NCI-H526 treated with DMSO at 0.1 percent for 48 hours (cell line): ENCODE data around the gene PUS3.
"Not testable (repeated sequence)": the region's sequence is repeated elsewhere in the genome, so short reads cannot be mapped to it uniquely, and the experiment has no call there.

Source experiments
- DNase-seq: peaks from one replicate; lab custom pipeline; 2025; lab: John Stamatoyannopoulos, UW

Gene PUS3

DNA sequence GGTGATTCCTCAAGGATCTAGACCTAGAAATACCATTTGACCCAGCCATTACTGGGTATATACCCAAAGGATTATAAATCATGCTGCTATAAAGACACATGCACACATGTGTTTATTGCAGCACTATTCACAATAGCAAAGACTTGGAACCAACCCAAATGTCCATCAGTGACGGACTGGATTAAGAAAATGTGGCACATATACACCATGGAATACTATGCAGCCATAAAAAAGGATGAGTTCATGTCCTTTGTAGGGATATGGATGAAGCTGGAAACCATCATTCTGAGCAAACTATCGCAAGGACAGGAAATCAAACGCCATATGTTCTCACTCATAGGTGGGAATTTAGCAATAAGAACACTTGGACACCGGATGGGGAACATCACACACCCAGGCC lies 37.7 kb downstream of the PUS3 start:
- DNase-seq, result not testable (repeated sequence)

DNA sequence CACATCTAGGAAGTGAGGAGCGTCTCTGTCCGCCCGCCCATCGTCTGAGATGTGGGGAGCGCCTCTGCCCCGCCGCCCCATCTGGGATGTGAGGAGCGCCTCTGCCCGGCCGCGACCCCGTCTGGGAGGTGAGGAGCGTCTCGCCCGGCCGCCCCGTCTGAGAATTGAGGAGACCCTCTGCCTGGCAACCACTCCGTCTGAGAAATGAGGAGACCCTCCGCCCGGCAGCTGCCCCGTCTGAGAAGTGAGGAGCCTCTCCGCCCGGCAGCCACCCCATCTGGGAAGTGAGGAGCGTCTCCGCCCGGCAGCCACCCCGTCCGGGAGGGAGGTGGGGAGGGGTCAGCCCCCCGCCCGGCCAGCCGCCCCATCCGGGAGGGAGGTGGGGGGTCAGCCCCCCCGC lies 40.2 kb downstream of the PUS3 start:
- DNase-seq, result not testable (repeated sequence)

DNA sequence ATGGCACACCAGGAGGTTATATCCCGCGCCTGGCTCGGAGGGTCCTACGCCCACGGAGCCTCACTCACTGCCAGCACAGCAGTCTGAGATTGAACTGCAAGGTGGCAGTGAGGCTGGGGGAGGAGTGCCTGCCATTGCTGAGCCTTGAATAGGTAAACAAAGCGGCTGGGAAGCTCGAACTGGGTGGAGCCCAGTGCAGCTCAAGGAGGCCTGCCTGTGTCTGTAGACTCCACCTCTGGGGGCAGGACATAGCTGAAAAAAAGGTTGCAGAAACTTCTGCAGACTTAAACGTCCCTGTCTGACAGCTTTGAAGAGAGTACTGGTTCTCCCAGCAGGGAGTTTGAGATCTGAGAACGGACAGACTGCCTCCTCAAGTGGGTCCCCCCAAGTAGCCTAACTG lies 45.3 kb downstream of the PUS3 start:
- DNase-seq, result not testable (repeated sequence)

DNA sequence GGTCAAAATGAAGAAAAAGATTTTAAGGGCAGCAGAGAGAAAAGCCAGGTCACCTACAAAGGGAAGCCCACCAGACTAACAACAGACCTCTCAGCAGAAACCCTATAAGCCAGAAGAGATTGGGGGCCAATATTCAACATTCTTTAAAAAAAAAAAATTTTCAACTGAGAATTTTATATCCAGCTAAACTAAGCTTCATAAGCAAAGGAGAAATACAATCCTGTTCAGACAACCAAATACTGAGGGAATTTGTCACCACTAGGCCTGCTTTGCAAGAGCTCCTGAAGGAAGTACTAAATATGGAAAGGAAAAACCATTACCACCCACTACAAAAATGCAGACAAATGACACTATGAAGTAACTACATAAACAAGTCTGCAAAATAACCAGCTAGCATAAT lies 56.8 kb downstream of the PUS3 start:
- no peak for DNase-seq
